Measurements from ENCODE around the gene NALF2. TPM values are rescaled to one million over a fixed set of nuclear protein-coding genes. Genes with fewer than 3 reads are reported as not detected.

The NALF2 gene
- not detected in 2 replicates for total RNA-seq (2014; rRNA removed; shearing (Covaris generic))

GRCh38 chrX:69503782-69504625, at the start of gene NALF2:
Gene NALF2, plus strand, starts transcription at chrX:69504326. Its CDS starts 957 bp downstream, at chrX:69505283.
- DNase-seq (ENCODE audit: low read depth) = peak; percentile 43

- no peak for DNase-seq (ENCODE audit: low read depth)
Measured at GRCh38 chrX:69457756-69458155, 46.4 kb upstream of the NALF2 start.

GRCh38 chrX:69466546-69466945, 37.6 kb upstream of the NALF2 start:
- no peak for DNase-seq (ENCODE audit: low read depth)

- no peak for DNase-seq (ENCODE audit: low read depth)
Measured at GRCh38 chrX:69469975-69470374, 34.2 kb upstream of the NALF2 start.

- DNase-seq (ENCODE audit: low read depth) = no peak
Measured at GRCh38 chrX:69489625-69490024, 14.5 kb upstream of the NALF2 start.

- peak; percentile 18 for DNase-seq (ENCODE audit: low read depth)
Measured at GRCh38 chrX:69493193-69493592, 10.9 kb upstream of the NALF2 start.

GRCh38 chrX:69493766-69494165, 10.4 kb upstream of the NALF2 start:
- DNase-seq (ENCODE audit: low read depth) = no peak

- no peak for DNase-seq (ENCODE audit: low read depth)
Measured at GRCh38 chrX:69496183-69496582, 7.9 kb upstream of the NALF2 start.

GRCh38 chrX:69501429-69501828, 2.7 kb upstream of the NALF2 start:
- peak; percentile 30 for DNase-seq (ENCODE audit: low read depth)

GRCh38 chrX:69503228-69503781, 821 bp upstream of the NALF2 start:
- no peak for DNase-seq (ENCODE audit: low read depth)

GRCh38 chrX:69504626-69505612, 793 bp downstream of the NALF2 start:
- no peak for DNase-seq (ENCODE audit: low read depth)

GRCh38 chrX:69505772-69506616, 1.9 kb downstream of the NALF2 start:
- no peak for DNase-seq (ENCODE audit: low read depth)

- DNase-seq (ENCODE audit: low read depth) = no peak
Measured at GRCh38 chrX:69506617-69507499, 2.7 kb downstream of the NALF2 start.

- DNase-seq (ENCODE audit: low read depth) = no peak
Measured at GRCh38 chrX:69507500-69507789, 3.3 kb downstream of the NALF2 start.

- DNase-seq (ENCODE audit: low read depth) = no peak
Measured at GRCh38 chrX:69508610-69509009, 4.5 kb downstream of the NALF2 start.

- no peak for DNase-seq (ENCODE audit: low read depth)
Measured at GRCh38 chrX:69510137-69510715, 6.1 kb downstream of the NALF2 start.

- no peak for DNase-seq (ENCODE audit: low read depth)
Measured at GRCh38 chrX:69510914-69511513, 6.9 kb downstream of the NALF2 start.

- DNase-seq (ENCODE audit: low read depth) = no peak
Measured at GRCh38 chrX:69522052-69522451, 17.9 kb downstream of the NALF2 start.

- DNase-seq (ENCODE audit: low read depth) = no peak
Measured at GRCh38 chrX:69523314-69523713, 19.2 kb downstream of the NALF2 start.

All from RPMI7951 (cell line).